Nephron (organoid): ENCODE results near the gene CD3E.

Experiments used
- H3K27ac Mint-ChIP-seq, 3 experiments: 2 replicates each; pipeline ENCODE4 v1.8.0; 2020; ENCODE audit warnings: mixed read lengths in 3 of 3, mild to moderate bottlenecking in 2 of 3, moderate library complexity in 1 of 3
- H3K27me3 Mint-ChIP-seq: 2 replicates; pipeline ENCODE4 v1.8.0; 2021; ENCODE audit warnings: low read depth, mild to moderate bottlenecking, moderate library complexity, mixed read lengths
- H3K36me3 Mint-ChIP-seq: 2 replicates; pipeline ENCODE4 v1.8.0; 2020; ENCODE audit warnings: low read depth, mixed read lengths
- H3K4me1 Mint-ChIP-seq: 2 replicates; pipeline ENCODE4 v1.8.0; 2020; ENCODE audit warnings: mixed read lengths
- H3K4me3 Mint-ChIP-seq, 3 experiments: 2 replicates each; pipeline ENCODE4 v1.8.0; 2020; ENCODE audit warnings: mild to moderate bottlenecking in 3 of 3, mixed read lengths in 3 of 3, moderate library complexity in 2 of 3
- H3K9me3 Mint-ChIP-seq: 2 replicates; pipeline ENCODE4 v1.8.0; 2020; ENCODE audit warnings: mixed read lengths
- CTCF ChIP-seq, 3 experiments: fragments of 200-600 bp; sonication (generic); IDR thresholded peaks; one replicate each; pipeline ENCODE4 v1.5.0; 2021; ENCODE audit warnings: antibody characterized with exemption in 3 of 3; ENCODE audit not compliant: unreplicated experiment in 3 of 3

The CD3E gene

GRCh38 chr11:118334745-118335144 is 30.2 kb downstream of the CD3E start:
- H3K4me3 Mint-ChIP-seq, result no peak overlapping the region
- H3K4me1 Mint-ChIP-seq, result no peaks in the 10 kb centered on the region
- no peak overlapping the region for H3K27ac Mint-ChIP-seq
- H3K9me3 Mint-ChIP-seq, result peaks cover 5% of the 10 kb centered on the region
- TF ChIP-seq CTCF (IDR thresholded peaks at IDR 0.05; ENCODE audit: unreplicated experiment in 3 of 3), result no peak
- no peaks in the 10 kb centered on the region for H3K36me3 Mint-ChIP-seq
- H3K27me3 Mint-ChIP-seq, result peaks cover 14% of the 10 kb centered on the region

DNA sequence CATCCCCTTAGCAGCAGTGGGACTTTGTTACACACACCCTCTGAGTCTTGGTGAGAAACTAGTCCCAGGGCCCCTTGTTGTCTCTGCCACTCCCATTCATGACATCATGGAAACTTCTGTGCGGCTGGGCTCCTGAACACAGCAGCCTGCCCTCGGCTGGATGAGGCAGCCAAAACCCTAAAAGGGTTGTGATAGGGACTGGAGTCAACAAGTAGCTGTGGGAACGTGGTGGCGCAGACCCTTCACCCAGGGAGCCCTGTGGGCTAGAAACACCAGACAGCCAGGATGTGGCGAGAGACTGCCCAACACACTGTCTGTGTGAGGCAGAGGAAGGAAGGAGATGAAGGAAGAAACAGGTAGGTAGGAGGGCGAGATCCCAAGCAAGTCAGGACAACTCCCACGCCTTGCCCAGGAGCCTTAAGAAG is 34.1 kb downstream of the CD3E start:
- H3K4me1 Mint-ChIP-seq, result no peaks in the 10 kb centered on the region
- H3K9me3 Mint-ChIP-seq, result no peaks in the 10 kb centered on the region
- H3K27ac Mint-ChIP-seq, result no peak overlapping the region
- H3K36me3 Mint-ChIP-seq, result no peaks in the 10 kb centered on the region
- H3K4me3 Mint-ChIP-seq, result no peak overlapping the region
- H3K27me3 Mint-ChIP-seq, result peaks cover 21% of the 10 kb centered on the region
- TF ChIP-seq CTCF (IDR thresholded peaks at IDR 0.05; ENCODE audit: unreplicated experiment in 3 of 3), result no peak

- Mint-ChIP-seq H3K4me1 (no peaks in the 10 kb centered on the region), H3K27me3 (peaks cover 21% of the 10 kb centered on the region), H3K36me3 (no peaks in the 10 kb centered on the region), H3K4me3 (no peak overlapping the region), H3K27ac (no peak overlapping the region), H3K9me3 (no peaks in the 10 kb centered on the region)
- TF ChIP-seq CTCF (IDR thresholded peaks at IDR 0.05; ENCODE audit: unreplicated experiment in 3 of 3), result no peak
Measured at GRCh38 chr11:118339281-118339961, 34.9 kb downstream of the CD3E start.

DNA sequence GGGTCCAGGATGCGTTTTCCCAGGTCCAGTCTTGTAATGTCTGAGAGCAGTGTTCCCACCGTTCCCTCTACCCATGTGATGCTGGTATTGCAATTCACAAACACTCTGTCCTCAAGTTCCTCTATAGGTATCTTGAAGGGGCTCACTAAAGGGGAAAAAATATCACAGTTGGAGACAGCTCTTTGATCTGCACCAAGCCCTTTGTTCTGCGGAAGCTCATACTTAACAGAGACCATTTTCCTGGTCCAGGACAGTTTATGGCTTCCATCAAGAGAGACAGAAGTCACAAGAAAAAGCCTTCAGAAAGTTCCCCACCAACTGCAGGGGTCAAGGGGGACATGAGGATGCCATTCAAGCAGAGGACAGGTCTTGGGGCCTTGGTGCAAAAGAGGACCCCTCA is 35.9 kb downstream of the CD3E start:
- Mint-ChIP-seq H3K4me1 (no peaks in the 10 kb centered on the region), H3K4me3 (no peak overlapping the region), H3K9me3 (peaks cover 3% of the 10 kb centered on the region), H3K27me3 (peaks cover 31% of the 10 kb centered on the region), H3K27ac (no peak overlapping the region), H3K36me3 (no peaks in the 10 kb centered on the region)
- TF ChIP-seq CTCF (IDR thresholded peaks at IDR 0.05; ENCODE audit: unreplicated experiment in 3 of 3), result no peak

GRCh38 chr11:118341261-118341660 is 36.7 kb downstream of the CD3E start:
- no peak overlapping the region for H3K4me3 Mint-ChIP-seq
- H3K27ac Mint-ChIP-seq, result no peak overlapping the region
- TF ChIP-seq CTCF (IDR thresholded peaks at IDR 0.05; ENCODE audit: unreplicated experiment in 3 of 3), result no peak
- peaks cover 3% of the 10 kb centered on the region for H3K9me3 Mint-ChIP-seq
- no peaks in the 10 kb centered on the region for H3K36me3 Mint-ChIP-seq
- H3K27me3 Mint-ChIP-seq, result peaks cover 39% of the 10 kb centered on the region
- no peaks in the 10 kb centered on the region for H3K4me1 Mint-ChIP-seq

DNA sequence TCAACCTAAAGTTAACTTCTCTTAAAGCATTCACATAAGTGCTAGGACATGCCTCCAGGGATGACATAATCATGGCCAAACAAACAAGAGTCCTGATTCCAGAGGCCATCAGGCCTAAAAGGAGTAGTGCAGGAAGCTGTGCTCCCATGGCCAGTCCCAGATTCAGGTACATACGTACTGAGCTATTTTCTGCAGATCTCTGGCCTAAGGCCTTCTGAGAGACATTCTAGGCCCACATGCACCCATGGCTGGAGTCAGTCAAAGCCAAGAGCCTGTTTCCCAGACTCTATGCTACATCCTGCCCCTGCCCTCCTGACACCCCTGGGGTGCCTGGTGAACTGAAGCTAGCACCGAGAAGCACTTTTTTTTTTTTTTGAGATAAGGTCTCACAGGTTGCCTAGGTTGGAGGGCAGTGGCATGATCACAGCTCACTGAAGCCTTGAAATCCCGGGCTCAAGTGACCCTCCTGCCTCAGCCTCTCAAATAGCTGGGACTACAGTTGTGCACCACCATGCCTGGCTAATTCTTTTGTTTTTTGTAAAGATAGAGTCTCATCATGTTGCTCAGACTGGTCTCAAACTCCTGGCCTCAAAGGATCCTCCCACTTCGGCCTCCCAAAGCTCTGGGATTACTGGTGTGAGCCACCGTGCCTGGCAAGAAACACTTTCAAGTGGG is 37.4 kb downstream of the CD3E start:
- no peaks in the 10 kb centered on the region for H3K36me3 Mint-ChIP-seq

More for the DNA sequence above, 37.4 kb downstream of the CD3E start:
- no peak for TF ChIP-seq CTCF (IDR thresholded peaks at IDR 0.05; ENCODE audit: unreplicated experiment in 3 of 3)
- H3K4me3 Mint-ChIP-seq, result no peak overlapping the region
- H3K4me1 Mint-ChIP-seq, result no peaks in the 10 kb centered on the region
- peaks cover 3% of the 10 kb centered on the region for H3K9me3 Mint-ChIP-seq
- H3K27me3 Mint-ChIP-seq, result peaks cover 41% of the 10 kb centered on the region
- H3K27ac Mint-ChIP-seq, result no peak overlapping the region
